Fibroblast of skin of abdomen (primary cell): ENCODE measurements around the gene YBX2.
A peak's percentile ranks its signal among the peaks of the same experiment; 100 is the strongest.

Source experiments
- DNase-seq: peaks from one replicate; pipeline ENCODE4 v3.0.0-alpha.2; 2013

Gene YBX2

GRCh38 chr17:7295230-7296180 lies 1.1 kb upstream of the YBX2 start:
- DNase-seq = no peak

GRCh38 chr17:7293816-7294613 lies 424 bp downstream of the YBX2 start:
- no peak for DNase-seq

- DNase-seq = no peak
Observed at GRCh38 chr17:7293159-7293558, 1.3 kb downstream of the YBX2 start.

GRCh38 chr17:7292729-7293128 lies 1.7 kb downstream of the YBX2 start:
- DNase-seq = no peak

GRCh38 chr17:7292194-7292593 lies 2.2 kb downstream of the YBX2 start:
- DNase-seq = no peak

- DNase-seq = no peak
Observed at GRCh38 chr17:7290685-7291084, 3.8 kb downstream of the YBX2 start.

- DNase-seq = no peak
Observed at GRCh38 chr17:7290166-7290565, 4.3 kb downstream of the YBX2 start.

GRCh38 chr17:7289256-7290032 lies 5.0 kb downstream of the YBX2 start:
- no peak for DNase-seq

GRCh38 chr17:7285679-7286078 lies 8.8 kb downstream of the YBX2 start:
- no peak for DNase-seq

- DNase-seq = no peak
Observed at GRCh38 chr17:7284911-7285310, 9.5 kb downstream of the YBX2 start.

GRCh38 chr17:7283471-7284216 lies 10.8 kb downstream of the YBX2 start:
- no peak for DNase-seq

GRCh38 chr17:7282752-7283321 lies 11.6 kb downstream of the YBX2 start:
- no peak for DNase-seq

GRCh38 chr17:7281953-7282751 lies 12.3 kb downstream of the YBX2 start:
- DNase-seq = no peak

GRCh38 chr17:7281074-7281952 lies 13.1 kb downstream of the YBX2 start, which contains the start of gene SLC2A4:
SLC2A4 (plus strand) TSS chr17:7281718; CDS start chr17:7281935, 217 bp downstream.
- peak; percentile 91 for DNase-seq

- peak; percentile 68 for DNase-seq
Observed at GRCh38 chr17:7280519-7281073, 13.8 kb downstream of the YBX2 start.

GRCh38 chr17:7279448-7279847 lies 15.0 kb downstream of the YBX2 start:
- no peak for DNase-seq

GRCh38 chr17:7266784-7267183 lies 27.7 kb downstream of the YBX2 start:
- no peak for DNase-seq

GRCh38 chr17:7263801-7264078 lies 30.7 kb downstream of the YBX2 start:
- DNase-seq = no peak
